Activated naive CD4-positive, alpha-beta T cell (primary cell): Measurements from ENCODE around the gene TTYH1.
A peak's percentile ranks its signal among the peaks of the same experiment; 100 is the strongest.
"Not testable (repeated sequence)": the region's sequence is repeated elsewhere in the genome, so short reads cannot be mapped to it uniquely, and the experiment has no call there.

Source experiments
- DNase-seq, 4 experiments: peaks; one replicate each; lab custom pipeline; 2025; lab: John Stamatoyannopoulos, UW

Gene TTYH1

DNA sequence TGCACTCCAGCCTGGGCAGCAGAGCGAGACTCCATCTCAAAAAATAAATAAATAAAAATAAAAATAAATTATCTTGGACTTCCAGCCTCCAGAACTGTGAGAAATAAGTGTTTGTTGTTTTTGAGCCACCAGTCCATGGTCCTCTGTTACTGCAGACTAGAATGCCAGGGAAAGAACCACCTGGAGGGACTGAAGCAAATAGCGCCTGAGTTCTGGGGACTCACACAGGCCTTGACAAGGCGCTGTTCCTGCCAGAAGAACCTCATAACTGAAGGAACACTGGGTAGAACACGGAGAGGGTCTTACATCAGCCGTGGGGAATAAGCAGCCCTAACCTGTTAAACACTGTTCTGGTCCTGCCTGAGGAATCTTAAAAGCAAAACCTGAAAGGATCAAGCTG, 25.4 kb downstream of the TTYH1 start:
- DNase-seq = no peak

DNA sequence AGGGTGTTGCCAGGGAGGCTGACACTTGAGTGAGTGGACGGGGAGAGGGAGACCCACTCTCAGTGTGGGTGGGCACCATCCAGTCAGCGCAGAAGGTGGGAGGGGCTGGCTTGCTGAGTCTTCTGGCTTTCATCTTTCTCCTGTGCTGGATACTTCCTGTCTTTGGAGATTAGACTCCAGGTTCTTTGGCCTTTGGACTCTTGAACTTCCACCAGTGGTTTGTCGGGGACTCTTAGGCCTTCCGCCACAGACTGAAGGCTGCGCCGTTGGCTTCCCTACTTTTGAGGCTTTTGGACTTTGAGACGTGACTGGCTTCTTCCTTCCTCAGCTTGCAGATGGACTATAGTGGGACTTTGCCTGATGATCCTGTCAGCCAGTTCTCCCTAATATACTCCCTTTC, 29.5 kb downstream of the TTYH1 start:
- DNase-seq = no peak

DNA sequence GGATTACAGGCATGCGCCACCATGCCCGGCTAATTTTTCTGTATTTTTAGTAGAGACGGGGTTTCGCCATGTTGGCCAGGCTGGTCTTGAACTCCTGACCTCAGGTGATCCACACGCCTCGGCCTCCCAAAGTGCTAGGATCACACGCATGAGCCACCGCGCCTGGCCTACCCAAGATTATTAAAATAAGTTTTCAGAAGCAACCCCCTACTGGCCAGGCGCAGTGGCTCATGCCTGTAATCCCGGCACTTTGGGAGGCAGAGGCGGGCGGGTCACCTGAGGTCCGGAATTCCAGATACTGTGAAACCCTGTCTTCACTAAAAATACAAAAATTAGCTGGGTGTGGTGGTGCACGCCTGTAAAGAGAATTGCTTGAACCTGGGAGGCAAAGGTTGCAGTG, 31.1 kb downstream of the TTYH1 start:
- DNase-seq = not testable (repeated sequence)

DNA sequence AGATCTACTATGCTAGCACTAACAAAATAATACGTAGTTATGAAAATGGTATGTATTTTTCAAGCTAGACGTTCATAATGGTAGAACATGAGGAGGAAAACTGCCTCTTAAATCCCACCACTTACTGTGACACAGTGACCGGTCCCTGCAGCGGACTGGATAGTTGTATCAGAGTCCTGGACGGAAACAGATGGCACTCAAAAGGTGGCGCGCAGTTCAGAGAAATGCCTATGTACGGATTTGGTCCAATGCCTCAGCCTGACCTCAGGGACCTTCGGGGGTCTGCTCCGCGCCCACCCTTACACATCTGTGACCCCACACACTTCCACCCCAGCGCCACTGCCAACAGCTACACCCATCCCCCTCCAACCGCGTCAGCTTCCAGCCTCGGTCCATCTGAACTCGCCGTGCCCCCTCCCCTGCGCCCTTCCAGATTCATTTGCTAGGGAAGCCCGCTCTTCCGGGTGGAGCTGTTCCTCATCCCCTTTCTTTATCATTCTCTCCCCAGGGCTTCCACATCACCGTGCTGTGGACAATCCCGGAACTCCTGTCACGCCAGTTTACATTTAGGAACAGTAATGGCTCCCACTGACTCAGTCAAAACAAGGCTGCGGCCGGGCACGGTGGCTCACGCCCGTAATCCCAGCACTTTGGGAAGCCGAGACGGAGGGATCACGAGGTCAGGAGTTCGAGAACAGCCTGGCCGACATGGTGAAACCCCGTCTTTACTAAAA, 32.9 kb downstream of the TTYH1 start:
- DNase-seq = peak in 1 of 4 experiments; percentile 23

DNA sequence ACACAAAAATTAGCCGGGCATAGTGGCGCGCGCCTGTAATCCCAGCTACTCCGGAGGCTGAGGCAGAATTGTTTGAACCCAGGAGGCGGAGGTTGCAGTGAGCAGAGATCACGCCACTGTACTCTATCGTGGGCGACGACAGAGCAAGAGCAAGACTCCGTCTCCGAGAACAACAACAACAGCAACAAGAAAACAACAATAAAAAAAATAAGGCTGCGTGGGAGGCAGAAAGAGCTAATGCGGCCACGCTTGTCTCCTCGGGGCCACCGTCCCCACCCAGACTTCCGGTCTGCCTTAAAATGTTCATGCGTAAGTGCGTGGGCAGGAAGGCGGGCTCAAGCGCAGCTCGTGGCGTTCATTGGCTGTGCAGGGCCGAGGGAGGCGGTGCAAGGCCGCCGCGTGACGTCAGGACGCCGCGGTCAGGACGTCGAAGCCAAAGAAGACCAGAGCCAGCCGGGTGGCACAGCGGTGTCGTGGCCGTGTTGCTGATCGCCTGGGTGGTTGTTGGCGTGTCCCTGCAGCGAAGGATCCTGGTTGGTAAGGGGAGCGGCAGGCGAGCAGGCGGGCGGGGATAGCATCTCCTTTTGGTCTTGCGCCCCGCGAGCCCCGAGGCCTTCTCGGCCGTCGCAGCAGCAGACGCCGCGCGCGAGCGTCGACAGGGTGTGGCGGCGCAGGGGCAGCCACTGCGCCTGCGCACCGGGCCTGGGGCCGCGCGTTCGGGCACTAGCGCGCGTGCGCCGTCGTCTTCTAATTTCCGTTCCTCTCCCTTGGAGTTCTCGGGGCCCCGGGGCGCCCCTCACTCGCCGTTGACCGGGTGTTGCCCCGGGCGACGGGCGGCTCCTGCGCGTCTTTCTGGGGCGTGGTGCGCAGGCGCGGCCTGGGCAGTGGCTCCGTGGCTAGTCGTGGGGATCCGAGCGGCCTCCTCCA, 33.8 kb downstream of the TTYH1 start, which contains the start of gene LENG8:
TSS of gene LENG8 (plus strand) at position 426 of the 927 bp plus-strand sequence. CDS start 2,146 bp downstream, outside the sequence.
- DNase-seq = peak; percentile 87 to 96 (median 95)

DNA sequence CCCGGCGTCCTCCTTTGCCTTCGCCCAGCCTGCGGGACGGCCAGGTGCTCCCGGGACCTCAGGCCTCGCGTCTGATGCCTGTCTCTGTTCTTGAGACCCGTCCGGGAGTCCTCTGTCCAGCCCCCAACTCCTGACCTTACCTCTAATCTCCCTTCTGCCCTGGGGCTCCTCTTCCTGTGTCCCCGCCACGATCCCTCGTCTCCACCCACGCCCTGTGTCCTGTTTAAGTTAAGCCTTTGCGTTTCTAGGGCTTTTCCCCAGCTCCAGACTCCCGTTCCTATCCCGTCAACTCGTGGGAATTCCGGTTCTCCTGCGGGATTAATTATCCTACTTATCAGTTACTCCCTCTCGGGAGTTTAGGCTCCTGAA, 34.4 kb downstream of the TTYH1 start:
- DNase-seq = no peak

DNA sequence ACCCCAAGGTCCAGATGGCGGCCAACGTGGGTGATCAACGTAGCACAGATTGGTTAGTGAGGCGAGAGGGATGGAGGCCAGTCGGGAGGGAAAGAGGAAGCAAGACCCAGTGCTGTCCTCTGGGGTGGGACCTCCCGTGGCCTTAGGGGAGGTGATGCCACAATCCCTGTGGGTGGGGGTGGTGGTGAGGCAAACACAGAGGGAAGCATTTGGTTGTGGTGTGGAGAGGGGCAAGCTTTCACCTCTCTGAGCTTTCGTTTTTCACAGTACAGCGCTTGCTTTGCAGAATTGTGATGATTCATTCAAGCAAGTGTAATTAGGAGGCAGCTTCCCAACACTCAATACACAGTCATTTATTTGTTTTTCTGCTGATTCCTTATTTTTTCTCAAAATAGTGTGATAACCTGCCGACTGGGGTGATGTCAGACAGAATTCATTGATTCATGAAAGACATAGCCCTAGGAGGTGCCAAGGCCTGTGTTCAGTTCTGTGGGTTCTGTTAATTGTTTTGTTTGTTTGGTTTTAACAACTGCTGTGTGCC, 36.1 kb downstream of the TTYH1 start:
- no peak for DNase-seq

DNA sequence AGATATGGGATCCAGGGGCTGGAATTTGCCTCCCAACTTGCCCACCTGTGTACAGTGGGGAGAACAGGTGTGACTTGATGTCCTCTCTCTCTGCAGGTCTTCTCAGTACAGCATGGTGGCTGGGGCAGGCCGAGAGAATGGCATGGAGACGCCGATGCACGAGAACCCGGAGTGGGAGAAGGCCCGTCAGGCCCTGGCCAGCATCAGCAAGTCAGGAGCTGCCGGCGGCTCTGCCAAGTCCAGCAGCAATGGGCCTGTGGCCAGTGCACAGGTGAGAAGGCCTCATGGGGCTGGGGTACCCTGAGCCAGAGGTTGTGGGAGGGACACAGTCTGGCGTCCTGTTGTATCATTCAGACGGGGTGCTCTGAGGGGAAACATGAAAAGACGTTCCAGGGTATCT, 36.7 kb downstream of the TTYH1 start:
- DNase-seq = no peak

DNA sequence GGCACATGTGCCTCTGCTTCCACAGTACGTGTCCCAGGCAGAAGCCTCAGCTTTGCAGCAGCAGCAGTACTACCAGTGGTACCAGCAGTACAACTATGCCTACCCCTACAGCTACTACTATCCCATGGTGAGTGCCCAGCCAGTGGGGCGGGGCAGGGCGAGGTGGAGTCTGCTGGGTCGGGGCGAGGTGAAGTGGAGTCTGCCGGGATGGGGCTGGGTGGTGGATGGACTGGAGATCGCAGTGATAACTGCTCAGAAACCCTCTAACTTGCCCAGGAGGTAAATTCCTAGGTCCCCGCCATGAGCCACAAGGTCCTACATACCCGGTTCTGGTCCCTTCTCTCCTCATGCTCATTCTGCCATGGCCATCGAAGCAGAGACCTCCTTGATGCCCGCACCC, 37.4 kb downstream of the TTYH1 start:
- no peak for DNase-seq

DNA sequence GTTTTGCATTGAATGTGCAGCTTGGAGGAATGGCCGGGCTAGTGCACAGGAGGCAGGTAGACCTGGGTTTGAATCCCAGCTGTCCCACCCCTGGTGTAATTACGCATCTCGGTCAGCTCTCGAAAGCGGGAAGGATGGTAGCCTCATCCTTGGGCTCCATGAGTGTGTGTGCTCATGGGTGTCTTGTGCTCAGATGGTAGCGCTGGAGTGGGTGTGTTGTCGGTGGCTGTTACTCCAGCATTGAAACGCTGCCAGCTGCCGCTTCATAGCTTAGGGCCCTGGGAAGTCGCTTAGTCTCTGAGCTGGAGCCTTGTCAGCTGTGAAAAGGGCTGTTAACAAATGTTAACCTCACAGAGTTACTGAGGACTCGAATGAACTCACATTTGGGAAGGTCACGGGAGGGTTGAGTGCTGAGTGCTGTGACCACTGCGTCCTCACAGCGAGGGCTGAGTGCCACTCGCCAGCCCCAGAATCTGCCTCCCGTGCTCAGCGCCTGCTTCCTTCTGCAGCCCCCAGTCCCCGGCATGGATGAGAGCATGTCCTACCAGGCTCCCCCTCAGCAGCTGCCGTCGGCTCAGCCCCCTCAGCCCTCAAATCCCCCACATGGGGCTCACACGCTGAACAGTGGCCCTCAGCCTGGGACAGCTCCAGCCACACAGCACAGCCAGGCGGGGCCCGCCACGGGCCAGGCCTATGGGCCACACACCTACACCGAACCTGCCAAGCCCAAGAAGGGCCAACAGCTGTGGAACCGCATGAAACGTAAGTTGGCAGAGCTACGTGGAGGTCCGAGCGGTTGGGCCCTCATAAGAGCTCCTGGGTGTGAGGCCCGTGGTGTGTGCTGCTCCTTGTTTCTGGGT, 38.9 kb downstream of the TTYH1 start:
- no peak for DNase-seq

DNA sequence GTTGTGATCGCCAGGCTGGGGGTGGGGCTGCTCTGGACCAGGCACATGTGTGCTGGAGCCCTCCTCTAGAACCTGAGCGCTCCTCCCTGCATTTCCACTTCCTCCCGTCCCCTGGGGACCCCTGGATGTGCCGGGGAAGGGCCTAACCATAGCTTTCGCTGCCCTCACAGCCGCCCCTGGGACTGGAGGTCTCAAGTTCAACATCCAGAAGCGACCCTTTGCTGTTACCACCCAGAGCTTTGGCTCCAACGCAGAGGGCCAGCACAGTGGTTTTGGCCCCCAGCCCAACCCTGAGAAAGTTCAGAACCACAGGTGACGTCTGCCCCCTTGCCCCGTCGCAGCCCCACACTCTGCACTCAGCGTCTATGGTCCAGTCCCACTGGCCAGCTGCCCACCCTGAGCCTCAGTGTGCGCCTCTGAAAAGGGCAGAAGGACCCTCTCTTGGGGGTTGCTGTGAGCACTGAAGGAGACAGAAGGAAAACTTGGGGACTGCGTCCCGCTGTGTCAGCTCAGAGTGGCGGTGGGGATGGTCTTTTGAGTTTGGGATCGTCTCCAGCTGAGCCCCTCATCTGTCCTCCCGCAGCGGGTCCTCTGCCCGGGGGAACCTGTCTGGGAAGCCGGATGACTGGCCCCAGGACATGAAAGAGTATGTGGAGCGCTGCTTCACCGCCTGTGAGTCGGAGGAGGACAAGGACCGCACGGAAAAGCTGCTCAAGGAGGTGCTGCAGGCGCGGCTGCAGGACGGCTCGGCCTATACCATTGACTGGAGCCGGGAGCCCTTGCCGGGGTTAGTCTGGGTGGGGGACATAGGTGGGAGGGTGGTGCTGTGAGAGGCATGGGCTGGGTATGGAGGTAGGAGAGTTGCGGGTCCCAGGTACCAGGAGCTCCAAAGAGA, 39.8 kb downstream of the TTYH1 start:
- DNase-seq = no peak

DNA sequence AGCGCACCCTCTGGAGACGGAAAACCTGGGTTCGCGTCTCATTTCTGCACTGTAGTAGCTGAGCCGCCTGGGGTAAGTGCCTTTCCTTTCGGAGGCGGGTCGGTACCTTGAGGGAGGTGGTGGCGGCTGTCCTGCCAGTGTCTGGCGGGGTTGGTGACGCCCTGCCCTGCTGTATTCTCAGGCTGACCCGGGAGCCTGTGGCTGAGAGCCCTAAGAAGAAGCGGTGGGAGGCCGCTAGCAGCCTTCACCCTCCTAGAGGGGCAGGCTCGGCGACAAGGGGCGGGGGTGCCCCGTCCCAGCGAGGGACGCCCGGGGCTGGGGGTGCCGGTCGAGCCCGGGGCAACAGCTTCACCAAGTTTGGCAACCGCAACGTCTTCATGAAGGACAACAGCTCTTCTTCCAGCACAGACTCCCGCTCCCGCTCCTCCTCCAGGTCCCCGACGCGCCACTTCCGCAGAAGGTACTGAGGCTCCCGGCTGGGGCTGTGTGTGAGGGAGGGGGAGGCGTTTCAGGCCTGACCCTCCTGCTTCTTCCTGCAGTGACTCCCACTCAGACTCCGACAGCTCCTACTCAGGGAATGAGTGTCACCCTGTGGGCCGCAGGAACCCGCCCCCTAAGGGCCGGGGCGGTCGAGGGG, 40.6 kb downstream of the TTYH1 start:
- no peak for DNase-seq

DNA sequence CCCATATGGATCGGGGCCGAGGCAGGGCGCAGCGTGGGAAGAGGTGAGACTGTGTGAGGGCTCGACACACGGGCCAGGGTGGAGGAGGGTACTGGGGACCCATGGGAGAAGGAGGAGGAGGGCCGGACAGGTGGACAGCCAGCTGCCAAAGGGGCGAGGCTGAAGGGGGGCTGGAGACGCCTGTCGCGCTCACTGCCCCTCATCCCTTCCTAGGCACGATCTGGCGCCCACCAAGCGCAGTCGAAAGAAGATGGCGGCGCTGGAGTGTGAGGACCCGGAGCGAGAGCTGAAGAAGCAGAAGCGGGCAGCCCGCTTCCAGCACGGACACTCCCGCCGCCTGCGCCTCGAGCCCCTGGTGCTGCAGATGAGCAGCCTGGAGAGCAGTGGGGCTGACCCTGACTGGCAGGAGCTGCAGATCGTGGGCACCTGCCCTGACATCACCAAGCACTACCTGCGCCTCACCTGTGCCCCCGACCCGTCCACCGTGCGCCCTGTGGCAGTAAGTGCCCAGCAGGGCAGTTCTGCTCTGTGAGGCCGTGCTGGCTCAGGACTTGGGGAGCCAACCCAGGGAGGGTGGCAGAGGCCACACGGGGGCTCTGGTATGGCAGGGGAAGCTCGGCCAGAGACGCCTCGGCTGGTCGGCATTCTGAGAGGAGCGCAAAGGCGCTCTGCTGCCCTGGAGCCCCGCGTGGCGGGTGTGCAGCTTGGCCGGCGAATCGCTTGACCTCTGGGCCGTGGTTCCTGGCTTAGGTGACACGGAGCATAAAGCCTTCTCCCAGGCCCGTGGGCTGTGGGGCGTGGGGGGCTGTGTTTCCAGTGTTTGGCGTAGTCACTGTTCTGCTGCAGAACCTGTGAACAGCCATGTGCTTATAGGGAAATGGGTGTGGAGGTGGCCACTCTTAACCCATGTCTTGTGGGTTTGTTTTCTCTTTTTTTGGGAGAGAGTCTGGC, 41.4 kb downstream of the TTYH1 start:
- DNase-seq = no peak

DNA sequence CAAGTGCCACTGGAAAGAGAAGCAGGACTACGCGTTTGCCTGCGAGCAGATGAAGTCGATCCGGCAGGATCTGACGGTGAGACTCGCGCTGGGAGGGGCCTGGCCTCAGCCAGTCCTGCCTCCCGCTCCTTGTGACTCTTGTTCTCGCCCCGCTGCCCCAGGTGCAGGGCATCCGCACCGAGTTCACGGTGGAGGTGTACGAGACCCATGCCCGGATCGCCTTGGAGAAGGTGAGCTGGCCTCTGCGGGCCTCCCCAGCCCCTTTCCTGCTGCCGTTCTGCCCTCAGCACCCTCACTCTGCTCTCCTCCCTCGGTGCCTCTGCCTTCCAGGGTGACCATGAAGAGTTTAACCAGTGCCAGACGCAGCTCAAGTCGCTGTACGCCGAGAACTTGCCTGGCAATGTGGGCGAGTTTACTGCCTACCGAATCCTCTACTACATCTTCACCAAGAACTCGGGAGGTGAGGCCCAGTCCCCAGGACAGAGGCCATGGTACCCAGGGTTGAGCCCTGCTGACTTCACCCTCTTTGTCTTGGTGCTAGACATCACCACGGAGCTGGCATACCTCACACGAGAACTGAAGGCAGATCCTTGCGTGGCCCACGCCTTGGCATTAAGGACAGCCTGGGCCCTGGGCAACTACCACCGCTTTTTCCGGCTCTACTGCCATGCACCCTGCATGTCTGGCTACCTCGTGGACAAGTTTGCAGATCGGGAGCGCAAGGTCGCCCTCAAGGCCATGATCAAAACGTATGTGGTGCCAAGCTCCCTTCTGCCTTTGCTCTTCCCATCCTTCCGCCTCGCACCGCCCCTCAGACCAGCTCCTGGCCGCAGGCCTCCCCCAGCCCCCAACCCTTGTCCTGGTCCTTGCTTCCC, 42.7 kb downstream of the TTYH1 start:
- DNase-seq = no peak

DNA sequence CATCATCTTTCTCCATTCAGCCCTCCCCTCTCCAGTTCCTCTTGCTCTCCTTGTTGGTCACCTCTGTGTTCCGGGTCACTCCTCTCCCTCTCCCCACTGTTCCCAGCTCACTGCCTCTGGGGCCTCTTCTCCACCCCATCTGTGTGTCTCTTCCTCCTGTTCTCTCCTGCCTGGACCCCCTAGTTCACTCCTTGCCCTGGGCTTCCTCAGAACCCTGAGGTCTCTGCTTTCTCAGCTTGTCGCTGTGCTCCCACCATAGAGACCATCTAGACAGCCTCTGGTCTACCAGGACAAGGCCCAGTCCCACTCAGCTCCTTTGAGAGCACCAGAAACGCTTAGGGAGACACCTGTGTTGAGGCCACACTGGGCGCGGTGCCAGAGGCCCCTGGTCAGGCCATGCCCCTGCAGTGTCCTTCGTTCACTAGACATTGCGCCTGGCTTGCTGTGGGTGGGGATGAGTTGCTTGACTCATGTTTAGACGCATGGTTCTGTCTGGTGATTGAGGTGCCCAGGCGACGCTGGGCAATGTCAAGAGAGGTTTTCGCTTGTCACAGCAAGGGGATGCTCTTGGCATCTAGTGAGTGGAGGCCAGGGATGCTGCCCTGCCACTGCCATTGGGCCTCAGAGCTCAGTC, 43.5 kb downstream of the TTYH1 start:
- DNase-seq = no peak

DNA sequence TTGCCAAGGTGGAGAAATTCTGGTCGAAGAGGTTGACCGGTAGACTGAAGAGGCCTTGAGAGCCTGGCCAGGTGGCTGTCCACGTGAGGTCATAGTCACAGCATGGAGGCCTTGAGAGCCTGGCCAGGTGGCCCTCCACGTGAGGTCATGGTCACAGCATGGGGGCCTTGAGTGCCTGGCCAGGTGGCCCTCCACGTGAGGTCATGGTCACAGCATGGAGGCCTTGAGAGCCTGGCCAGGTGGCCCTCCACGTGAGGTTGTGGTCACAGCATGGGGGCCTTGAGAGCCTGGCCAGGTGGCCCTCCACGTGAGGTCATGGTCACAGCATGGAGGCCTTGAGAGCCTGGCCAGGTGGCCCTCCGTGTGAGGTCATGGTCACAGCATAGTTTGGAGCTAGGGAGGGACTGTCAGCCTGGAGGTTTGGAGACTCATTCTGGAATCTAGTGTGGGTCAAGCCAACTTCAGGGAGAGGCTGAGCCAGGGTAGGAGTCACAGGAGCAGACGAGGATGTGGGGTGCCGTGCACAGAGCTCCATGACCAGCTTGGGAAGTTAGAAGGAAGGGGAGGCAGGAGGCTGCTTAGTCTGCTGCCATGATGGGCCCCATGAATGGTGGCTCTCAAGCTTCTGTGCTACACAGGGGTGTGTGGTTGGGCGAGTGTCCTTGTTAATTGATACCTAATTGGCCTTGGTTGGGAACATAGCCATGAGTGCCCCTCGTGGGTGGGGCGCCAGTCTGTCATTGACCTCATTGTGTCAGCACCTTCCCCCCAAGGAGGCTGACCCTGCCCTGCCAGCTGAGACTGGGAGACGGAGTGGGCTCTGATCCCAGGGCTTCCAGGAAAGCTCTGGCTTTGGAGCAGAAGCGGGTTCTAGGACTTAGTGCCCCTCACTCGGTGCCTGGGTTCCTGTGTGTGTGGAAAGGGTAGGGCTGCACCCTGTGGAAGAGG, 44.3 kb downstream of the TTYH1 start:
- no peak for DNase-seq
